A549 (cell line): ENCODE measurements around the gene ORC1.

Source experiments
- GATA3 ChIP-seq: IDR thresholded peaks from 2 replicates; pipeline ENCODE4 v1.6.1; 2012; ENCODE audit warnings: borderline replicate concordance
- HDAC2 ChIP-seq: fragments of 200-600 bp; sonication (generic); IDR thresholded peaks from 2 replicates; pipeline ENCODE4 v1.6.1; 2016
- RAD21 ChIP-seq, 2 experiments: fragments of >200 bp in 1 of 2; sonication (Bioruptor Twin) in 1 of 2; formaldehyde crosslinking in 1 of 2; IDR thresholded peaks in 1 of 2; conservative IDR thresholded peaks in 1 of 2; 2 replicates in 1 of 2; 3 replicates in 1 of 2; pipeline ENCODE4 v1.6.1; 2012 to 2018; ENCODE audit warnings: inconsistent platforms in 1 of 2
- RCOR1 ChIP-seq: fragments of 150-350 bp; IDR thresholded peaks from 2 replicates; pipeline ENCODE4 v1.6.1; 2014; ENCODE audit warnings: antibody characterized with exemption, low read length, low read depth

- TF ChIP-seq RAD21 (conservative IDR thresholded peaks at IDR 0.05 in 1 of 2, IDR thresholded peaks at IDR 0.05 in 1 of 2) (no peak), HDAC2 (no peak), RCOR1 (no peak), GATA3 (no peak)
Measured at GRCh38 chr1:52364235-52364839, 39.9 kb downstream of the ORC1 start.
